ENCODE data around the gene CCDC88B.

GRCh38 chr11:64299847-64300648, 40.0 kb upstream of the CCDC88B start, which contains the start of gene CATSPERZ:
- TF ChIP-seq SREBF2 (IDR thresholded peaks at IDR 0.05; ENCODE audit: low read length) (no peak), GABPA (IDR thresholded peaks at IDR 0.05; ENCODE audit: low read depth) (no peak), NFXL1 (IDR thresholded peaks at IDR 0.05; ENCODE audit: borderline replicate concordance) (no peak), SP1 (IDR thresholded peaks at IDR 0.05; ENCODE audit: low read depth, low read length) (no peak), TCF3 (IDR thresholded peaks at IDR 0.05; ENCODE audit: borderline replicate concordance, insufficient read depth, low read depth, low read length) (no peak), HDAC6 (IDR thresholded peaks at IDR 0.05; ENCODE audit: unreplicated experiment) (no peak), RFX5 (IDR thresholded peaks at IDR 0.05; ENCODE audit: low read depth, low read length) (no peak)
- TF ChIP-seq, protein P1, sequence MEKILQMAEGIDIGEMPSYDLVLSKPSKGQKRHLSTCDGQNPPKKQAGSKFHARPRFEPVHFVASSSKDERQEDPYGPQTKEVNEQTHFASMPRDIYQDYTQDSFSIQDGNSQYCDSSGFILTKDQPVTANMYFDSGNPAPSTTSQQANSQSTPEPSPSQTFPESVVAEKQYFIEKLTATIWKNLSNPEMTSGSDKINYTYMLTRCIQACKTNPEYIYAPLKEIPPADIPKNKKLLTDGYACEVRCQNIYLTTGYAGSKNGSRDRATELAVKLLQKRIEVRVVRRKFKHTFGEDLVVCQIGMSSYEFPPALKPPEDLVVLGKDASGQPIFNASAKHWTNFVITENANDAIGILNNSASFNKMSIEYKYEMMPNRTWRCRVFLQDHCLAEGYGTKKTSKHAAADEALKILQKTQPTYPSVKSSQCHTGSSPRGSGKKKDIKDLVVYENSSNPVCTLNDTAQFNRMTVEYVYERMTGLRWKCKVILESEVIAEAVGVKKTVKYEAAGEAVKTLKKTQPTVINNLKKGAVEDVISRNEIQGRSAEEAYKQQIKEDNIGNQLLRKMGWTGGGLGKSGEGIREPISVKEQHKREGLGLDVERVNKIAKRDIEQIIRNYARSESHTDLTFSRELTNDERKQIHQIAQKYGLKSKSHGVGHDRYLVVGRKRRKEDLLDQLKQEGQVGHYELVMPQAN (conservative IDR thresholded peaks at IDR 0.05): no peak
